ENCODE measurements around the gene MTM1. TPM values are rescaled to one million over a fixed set of nuclear protein-coding genes. Genes with fewer than 3 reads are reported as not detected.

MTM1 gene
- total and polyA plus RNA-seq, 2 experiments from 2014 or later = 3.2 to 8.7 TPM

DNA sequence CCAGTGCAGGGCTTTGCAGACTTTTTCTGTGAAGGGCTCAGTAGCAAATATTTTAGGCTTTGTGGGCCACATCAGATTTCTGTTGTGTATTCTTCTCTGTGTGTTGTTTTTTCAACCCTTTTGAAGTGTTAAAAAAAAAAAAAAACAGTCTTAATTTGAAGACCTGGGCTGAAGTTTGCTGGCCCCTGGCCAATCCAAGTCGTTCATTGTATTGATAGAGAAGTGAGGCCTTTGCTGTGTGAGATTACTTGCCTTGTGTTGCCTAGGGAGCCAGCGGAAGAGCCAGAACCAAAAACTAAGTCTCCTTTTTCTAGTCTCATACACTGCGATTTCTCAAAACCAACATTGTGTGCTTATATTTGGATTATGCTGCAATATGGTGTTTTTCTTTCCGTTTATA lies 46.9 kb downstream of the MTM1 start:
- no peak overlapping the region for H3K27ac ChIP-seq (ENCODE audit: low read depth)

More for the DNA sequence above, 46.9 kb downstream of the MTM1 start:
- no peaks in the 10 kb centered on the region for H3K27me3 ChIP-seq (ENCODE audit: insufficient read depth)
- peaks cover 6% of the 10 kb centered on the region; the same call in 1 of the 2 replicates for H3K4me1 ChIP-seq (ENCODE audit: insufficient read depth)
- no peak for ATAC-seq
- H3K4me3 ChIP-seq = no peak overlapping the region
- TF ChIP-seq JUNB (IDR thresholded peaks at IDR 0.05; ENCODE audit: unreplicated experiment) (no peak), ZNF331 (CRISPR knock-in tag; IDR thresholded peaks at IDR 0.05; ENCODE audit: low read depth) (no peak), ZNF114 (CRISPR knock-in tag; IDR thresholded peaks at IDR 0.05) (no peak), NANOG (IDR thresholded peaks at IDR 0.05; ENCODE audit: borderline replicate concordance) (no peak), CREB1 (CRISPR knock-in tag; IDR thresholded peaks at IDR 0.05; ENCODE audit: low read depth) (no peak), ETS1 (IDR thresholded peaks at IDR 0.05) (no peak), EZH2 (IDR thresholded peaks at IDR 0.05; ENCODE audit: low read depth, unreplicated experiment) (no peak), REST (IDR thresholded peaks at IDR 0.05; ENCODE audit: unreplicated experiment) (no peak)
- TF ChIP-seq, protein P1, sequence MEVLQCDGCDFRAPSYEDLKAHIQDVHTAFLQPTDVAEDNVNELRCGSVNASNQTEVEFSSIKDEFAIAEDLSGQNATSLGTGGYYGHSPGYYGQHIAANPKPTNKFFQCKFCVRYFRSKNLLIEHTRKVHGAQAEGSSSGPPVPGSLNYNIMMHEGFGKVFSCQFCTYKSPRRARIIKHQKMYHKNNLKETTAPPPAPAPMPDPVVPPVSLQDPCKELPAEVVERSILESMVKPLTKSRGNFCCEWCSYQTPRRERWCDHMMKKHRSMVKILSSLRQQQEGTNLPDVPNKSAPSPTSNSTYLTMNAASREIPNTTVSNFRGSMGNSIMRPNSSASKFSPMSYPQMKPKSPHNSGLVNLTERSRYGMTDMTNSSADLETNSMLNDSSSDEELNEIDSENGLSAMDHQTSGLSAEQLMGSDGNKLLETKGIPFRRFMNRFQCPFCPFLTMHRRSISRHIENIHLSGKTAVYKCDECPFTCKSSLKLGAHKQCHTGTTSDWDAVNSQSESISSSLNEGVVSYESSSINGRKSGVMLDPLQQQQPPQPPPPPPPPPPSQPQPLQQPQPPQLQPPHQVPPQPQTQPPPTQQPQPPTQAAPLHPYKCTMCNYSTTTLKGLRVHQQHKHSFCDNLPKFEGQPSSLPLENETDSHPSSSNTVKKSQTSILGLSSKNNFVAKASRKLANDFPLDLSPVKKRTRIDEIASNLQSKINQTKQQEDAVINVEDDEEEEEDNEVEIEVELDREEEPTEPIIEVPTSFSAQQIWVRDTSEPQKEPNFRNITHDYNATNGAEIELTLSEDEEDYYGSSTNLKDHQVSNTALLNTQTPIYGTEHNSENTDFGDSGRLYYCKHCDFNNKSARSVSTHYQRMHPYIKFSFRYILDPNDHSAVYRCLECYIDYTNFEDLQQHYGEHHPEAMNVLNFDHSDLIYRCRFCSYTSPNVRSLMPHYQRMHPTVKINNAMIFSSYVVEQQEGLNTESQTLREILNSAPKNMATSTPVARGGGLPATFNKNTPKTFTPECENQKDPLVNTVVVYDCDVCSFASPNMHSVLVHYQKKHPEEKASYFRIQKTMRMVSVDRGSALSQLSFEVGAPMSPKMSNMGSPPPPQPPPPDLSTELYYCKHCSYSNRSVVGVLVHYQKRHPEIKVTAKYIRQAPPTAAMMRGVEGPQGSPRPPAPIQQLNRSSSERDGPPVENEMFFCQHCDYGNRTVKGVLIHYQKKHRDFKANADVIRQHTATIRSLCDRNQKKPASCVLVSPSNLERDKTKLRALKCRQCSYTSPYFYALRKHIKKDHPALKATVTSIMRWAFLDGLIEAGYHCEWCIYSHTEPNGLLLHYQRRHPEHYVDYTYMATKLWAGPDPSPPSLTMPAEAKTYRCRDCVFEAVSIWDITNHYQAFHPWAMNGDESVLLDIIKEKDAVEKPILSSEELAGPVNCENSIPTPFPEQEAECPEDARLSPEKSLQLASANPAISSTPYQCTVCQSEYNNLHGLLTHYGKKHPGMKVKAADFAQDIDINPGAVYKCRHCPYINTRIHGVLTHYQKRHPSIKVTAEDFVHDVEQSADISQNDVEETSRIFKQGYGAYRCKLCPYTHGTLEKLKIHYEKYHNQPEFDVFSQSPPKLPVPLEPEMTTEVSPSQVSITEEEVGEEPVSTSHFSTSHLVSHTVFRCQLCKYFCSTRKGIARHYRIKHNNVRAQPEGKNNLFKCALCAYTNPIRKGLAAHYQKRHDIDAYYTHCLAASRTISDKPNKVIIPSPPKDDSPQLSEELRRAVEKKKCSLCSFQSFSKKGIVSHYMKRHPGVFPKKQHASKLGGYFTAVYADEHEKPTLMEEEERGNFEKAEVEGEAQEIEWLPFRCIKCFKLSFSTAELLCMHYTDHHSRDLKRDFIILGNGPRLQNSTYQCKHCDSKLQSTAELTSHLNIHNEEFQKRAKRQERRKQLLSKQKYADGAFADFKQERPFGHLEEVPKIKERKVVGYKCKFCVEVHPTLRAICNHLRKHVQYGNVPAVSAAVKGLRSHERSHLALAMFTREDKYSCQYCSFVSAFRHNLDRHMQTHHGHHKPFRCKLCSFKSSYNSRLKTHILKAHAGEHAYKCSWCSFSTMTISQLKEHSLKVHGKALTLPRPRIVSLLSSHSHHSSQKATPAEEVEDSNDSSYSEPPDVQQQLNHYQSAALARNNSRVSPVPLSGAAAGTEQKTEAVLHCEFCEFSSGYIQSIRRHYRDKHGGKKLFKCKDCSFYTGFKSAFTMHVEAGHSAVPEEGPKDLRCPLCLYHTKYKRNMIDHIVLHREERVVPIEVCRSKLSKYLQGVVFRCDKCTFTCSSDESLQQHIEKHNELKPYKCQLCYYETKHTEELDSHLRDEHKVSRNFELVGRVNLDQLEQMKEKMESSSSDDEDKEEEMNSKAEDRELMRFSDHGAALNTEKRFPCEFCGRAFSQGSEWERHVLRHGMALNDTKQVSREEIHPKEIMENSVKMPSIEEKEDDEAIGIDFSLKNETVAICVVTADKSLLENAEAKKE (CRISPR knock-in tag; IDR thresholded peaks at IDR 0.05) = no peak
- TF ChIP-seq, protein P2, sequence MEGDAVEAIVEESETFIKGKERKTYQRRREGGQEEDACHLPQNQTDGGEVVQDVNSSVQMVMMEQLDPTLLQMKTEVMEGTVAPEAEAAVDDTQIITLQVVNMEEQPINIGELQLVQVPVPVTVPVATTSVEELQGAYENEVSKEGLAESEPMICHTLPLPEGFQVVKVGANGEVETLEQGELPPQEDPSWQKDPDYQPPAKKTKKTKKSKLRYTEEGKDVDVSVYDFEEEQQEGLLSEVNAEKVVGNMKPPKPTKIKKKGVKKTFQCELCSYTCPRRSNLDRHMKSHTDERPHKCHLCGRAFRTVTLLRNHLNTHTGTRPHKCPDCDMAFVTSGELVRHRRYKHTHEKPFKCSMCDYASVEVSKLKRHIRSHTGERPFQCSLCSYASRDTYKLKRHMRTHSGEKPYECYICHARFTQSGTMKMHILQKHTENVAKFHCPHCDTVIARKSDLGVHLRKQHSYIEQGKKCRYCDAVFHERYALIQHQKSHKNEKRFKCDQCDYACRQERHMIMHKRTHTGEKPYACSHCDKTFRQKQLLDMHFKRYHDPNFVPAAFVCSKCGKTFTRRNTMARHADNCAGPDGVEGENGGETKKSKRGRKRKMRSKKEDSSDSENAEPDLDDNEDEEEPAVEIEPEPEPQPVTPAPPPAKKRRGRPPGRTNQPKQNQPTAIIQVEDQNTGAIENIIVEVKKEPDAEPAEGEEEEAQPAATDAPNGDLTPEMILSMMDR (conservative IDR thresholded peaks at IDR 0.05; ENCODE audit: low read depth in 2 of 2) = no peak
- H3F3A ChIP-seq (replicated peaks; ENCODE audit: low read depth) = no peaks in the 10 kb centered on the region
- no peak overlapping the region for H2AFZ ChIP-seq
- Mint-ChIP-seq H3K4me1 (peaks cover 16% of the 10 kb centered on the region), H3K4me3 (no peak overlapping the region), H3K36me3 (ENCODE audit: low read depth) (no peaks in the 10 kb centered on the region; the same call in 2 of the 3 replicates), H3K9me3 (no peaks in the 10 kb centered on the region), H3K27me3 (ENCODE audit: insufficient read depth, low read depth, poor library complexity) (no peaks in the 10 kb centered on the region), H3K27ac (no peak overlapping the region)
- H3K36me3 ChIP-seq (ENCODE audit: insufficient read depth) = no peaks in the 10 kb centered on the region
- H4K20me1 ChIP-seq (replicated peaks; ENCODE audit: insufficient read depth) = no peaks in the 10 kb centered on the region
- no peaks in the 10 kb centered on the region for H3K9me2 ChIP-seq (ENCODE audit: insufficient read depth)
- no peak for DNase-seq (ENCODE audit: low spot score)
- no peak overlapping the region for H3K4me2 ChIP-seq
- H3K79me2 ChIP-seq (replicated peaks; ENCODE audit: insufficient read depth) = no peaks in the 10 kb centered on the region
